Psoas muscle (tissue), 8 donors: ENCODE results near the gene INPP4A. TPM values are rescaled to one million over a fixed set of nuclear protein-coding genes. Genes with fewer than 3 reads are reported as not detected.

ENCODE experiments used
- ATAC-seq, 4 donors: fragments of 200-7000 bp; cut with Tn5 transposase; one replicate each; pipeline ENCODE4 v1.9.1; 2020; ENCODE audit warnings: moderate library complexity in 3 of 4, mild to moderate bottlenecking in 2 of 4
- DNase-seq, 2 donors: peaks; one replicate each; pipeline ENCODE4 v3.0.0-alpha.2; 2020
- H3K27ac ChIP-seq: fragments of 200-600 bp; one replicate; pipeline ENCODE4 v1.8.0; 2022
- H3K27me3 ChIP-seq, 3 donors: fragments of 200-600 bp in 1 of 3; one replicate each; pipeline versions ENCODE4 v1.6.1 to v1.8.0; 2013 to 2022; ENCODE audit warnings: low read length in 2 of 3, mild to moderate bottlenecking in 2 of 3, moderate library complexity in 1 of 3; ENCODE audit not compliant: insufficient read depth in 3 of 3
- H3K36me3 ChIP-seq, 2 donors: fragments of 200-600 bp in 1 of 2; one replicate each; pipeline versions ENCODE4 v1.6.1 to v1.8.0; 2013 to 2022; ENCODE audit warnings: low read depth in 1 of 2, mild to moderate bottlenecking in 1 of 2, moderate library complexity in 1 of 2; ENCODE audit not compliant: insufficient read depth in 1 of 2
- H3K4me1 ChIP-seq: fragments of 200-600 bp; one replicate; pipeline ENCODE4 v1.8.0; 2022
- H3K4me3 ChIP-seq: fragments of 200-600 bp; one replicate; pipeline ENCODE4 v1.8.0; 2022; ENCODE audit warnings: mild to moderate bottlenecking
- H3K9me3 ChIP-seq: fragments of 200-600 bp; one replicate; pipeline ENCODE4 v1.8.0; 2022
- CTCF ChIP-seq: fragments of 200-600 bp; IDR thresholded peaks from one replicate; pipeline ENCODE4 v1.8.0; 2022; ENCODE audit warnings: antibody characterized with exemption
- WGBS, 3 donors: extraction: QIAGEN DNeasy Blood & Tissue Kit; methylation state at CpG; one replicate each; pipeline versions ENCODE4 v1.1.6 to v1.1.7; 2013; 5-methylcytosine and 5-hydroxymethylcytosine counted together
- intact Hi-C, 2 donors: fragments of 100-400 bp; cut with DNase I; formaldehyde crosslinking; loops; one replicate each; pipeline versions ENCODE4 v1.11.0 to v1.14.2; 2022
- polyA plus RNA-seq, 3 donors: library from polyadenylated mRNA; stranded (reverse); fragments of 200-250 nt; gene quantifications; one replicate each; pipeline ENCODE4 v1.2.3, GENCODE V29; 2013
- total RNA-seq, 4 donors: library from RNA; stranded (reverse); fragmentation: NEBNext Ultra II Directional in 2 of 4; extraction: Animal tissue kit (Norgen Biotek cat#: 25700) in 2 of 4; gene quantifications; one replicate each; pipeline versions ENCODE4 v1.2.1 to v1.2.4, GENCODE V29; 2021 to 2023
- donor health status: healthy with polysubstance abuse.
- donor health status: DM: no; HTN: no; CAD: no; lungs with moderate emphysema.
- donor health status: Bipolar disorder and iron deficiency.
- donor health status: healthy.
- donor health status: DM: yes; HTN: yes; CAD: no.
- donor health status: DM: no; HTN: no; CAD: no.
- donor health status: DM: no; HTN: no; CAD: no.
- donor health status: DM: yes; HTN: yes; CAD: no.

Gene INPP4A
- total and polyA plus RNA-seq, 7 donors: 2.2 to 19.7 (median 9.8) TPM

DNA sequence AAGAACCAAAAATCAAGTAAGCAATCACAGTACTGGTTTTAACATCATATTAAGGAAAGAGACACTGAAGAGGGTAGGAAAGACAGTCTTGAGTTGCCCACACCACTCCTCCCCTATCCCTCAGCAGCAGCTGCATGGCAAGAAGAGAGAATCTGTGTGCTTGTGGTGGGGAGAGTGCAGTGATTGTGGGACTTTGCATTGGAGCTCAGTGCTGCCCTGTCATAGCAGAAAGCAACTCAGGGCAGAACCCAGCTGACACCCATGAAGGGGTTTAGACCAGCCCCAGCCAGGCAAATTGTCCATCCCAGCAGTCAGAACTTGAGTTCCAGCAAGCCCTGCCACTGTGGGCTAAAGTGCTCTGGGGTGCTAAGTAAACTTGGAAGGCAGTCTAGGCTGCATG, 40.8 kb upstream of the INPP4A start:
- H3K27me3 ChIP-seq: no peaks in the 10 kb centered on the region
- no peaks in the 10 kb centered on the region for H3K36me3 ChIP-seq
- intact Hi-C loops: no loop called here
- H3K27ac ChIP-seq: no peak overlapping the region
- TF ChIP-seq CTCF: no peak
- H3K4me1 ChIP-seq: no peaks in the 10 kb centered on the region
- DNase-seq (no peak), ATAC-seq (no peak)
- H3K4me3 ChIP-seq: no peak overlapping the region
- H3K9me3 ChIP-seq: no peaks in the 10 kb centered on the region

DNA sequence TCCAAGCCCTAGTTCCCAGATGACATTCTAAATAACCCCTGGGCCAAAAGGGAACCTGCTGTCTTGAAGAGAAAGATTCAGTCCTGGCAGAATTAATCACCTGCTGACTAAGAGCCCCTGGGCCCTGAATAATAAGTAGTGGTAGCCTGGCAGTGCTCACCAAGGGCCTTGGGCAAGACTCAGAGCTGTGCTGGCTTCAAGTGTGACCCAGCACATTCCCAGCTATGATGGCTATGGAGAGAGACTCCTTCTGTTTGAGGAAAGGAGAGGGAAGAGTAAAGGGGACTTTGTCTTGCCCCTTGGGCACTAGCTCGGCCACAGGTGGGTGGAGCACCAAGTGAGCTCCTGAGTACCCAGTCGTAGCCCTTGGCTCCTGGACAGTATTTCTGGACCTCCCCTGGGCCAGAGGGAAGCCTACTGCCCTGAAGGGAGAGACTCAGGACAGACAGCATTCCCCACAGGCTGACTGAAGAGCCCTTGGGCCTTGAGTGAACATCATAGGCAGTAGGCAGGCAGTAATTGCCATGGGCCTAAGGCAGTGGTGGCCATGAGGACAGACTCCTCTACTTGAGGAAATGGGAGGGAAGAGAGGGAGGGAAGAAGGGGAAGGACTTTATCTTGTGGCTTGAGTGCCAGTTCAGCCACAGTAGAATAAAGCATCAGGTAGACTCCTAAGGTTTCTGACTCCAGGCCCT, 40.0 kb upstream of the INPP4A start:
- 77 to 86% (median 86%) methylated on average over 2 of the region's 2 CpGs for WGBS, 3 donors
- H3K27me3 ChIP-seq: no peaks in the 10 kb centered on the region
- DNase-seq: no peak

GRCh38 chr2:98405301-98405700, 39.4 kb upstream of the INPP4A start:
- 85 to 93% (median 93%) methylated on average over 2 of the region's 2 CpGs for WGBS, 3 donors
- Histone ChIP-seq H3K27me3 (no peaks in the 10 kb centered on the region), H3K27ac (no peak overlapping the region), H3K9me3 (no peaks in the 10 kb centered on the region), H3K4me1 (no peaks in the 10 kb centered on the region), H3K4me3 (no peak overlapping the region), H3K36me3 (no peaks in the 10 kb centered on the region)
- intact Hi-C loops: no loop called here
- DNase-seq (no peak), ATAC-seq (no peak)
- TF ChIP-seq CTCF: no peak

More for the DNA sequence above, 40.0 kb upstream of the INPP4A start:
- no peaks in the 10 kb centered on the region for H3K36me3 ChIP-seq
- H3K4me1 ChIP-seq: no peaks in the 10 kb centered on the region
- H3K9me3 ChIP-seq: no peaks in the 10 kb centered on the region
- intact Hi-C loops: no loop called here
- ATAC-seq: no peak
- no peak for TF ChIP-seq CTCF
- H3K27ac ChIP-seq: no peak overlapping the region
- H3K4me3 ChIP-seq: no peak overlapping the region

GRCh38 chr2:98408155-98408554, 36.5 kb upstream of the INPP4A start:
- no peaks in the 10 kb centered on the region for H3K36me3 ChIP-seq
- TF ChIP-seq CTCF: no peak
- ATAC-seq: no peak
- H3K4me3 ChIP-seq: no peak overlapping the region
- H3K27ac ChIP-seq: no peak overlapping the region
- H3K4me1 ChIP-seq: no peaks in the 10 kb centered on the region
- DNase-seq: no peak
- no peaks in the 10 kb centered on the region for H3K27me3 ChIP-seq
- 78 to 81% (median 81%) methylated on average over 5 of the region's 5 CpGs for WGBS, 3 donors
- intact Hi-C loops: no loop called here
- no peaks in the 10 kb centered on the region for H3K9me3 ChIP-seq
